Measurements from ENCODE around the gene ATP8A2.
"Not testable (repeated sequence)": the region's sequence is repeated elsewhere in the genome, so short reads cannot be mapped to it uniquely, and the experiment has no call there.

The ATP8A2 gene

DNA sequence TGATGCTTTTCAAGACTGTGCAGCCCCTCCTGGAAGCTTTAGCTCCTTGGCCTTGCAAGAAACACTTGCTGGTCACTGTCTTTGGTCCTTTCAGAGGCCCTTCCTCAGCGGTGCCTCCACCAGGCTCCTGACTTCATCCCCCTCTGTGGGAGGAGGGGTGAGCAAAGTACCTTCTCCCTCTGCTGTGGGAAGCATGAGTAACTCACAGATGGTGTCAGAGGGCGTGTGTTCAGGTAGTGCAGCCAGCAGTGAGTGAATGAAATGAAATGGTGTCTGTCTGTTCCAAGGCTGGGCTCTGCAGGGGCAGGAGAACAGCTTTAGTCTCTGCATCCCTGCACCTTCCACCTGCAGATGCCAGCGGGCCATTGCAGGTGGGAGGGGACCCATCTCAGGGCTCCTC, 577.1 kb downstream of the ATP8A2 start:
- TF ChIP-seq ZFX (IDR thresholded peaks at IDR 0.05), result no peak
- TF ChIP-seq, protein P1, sequence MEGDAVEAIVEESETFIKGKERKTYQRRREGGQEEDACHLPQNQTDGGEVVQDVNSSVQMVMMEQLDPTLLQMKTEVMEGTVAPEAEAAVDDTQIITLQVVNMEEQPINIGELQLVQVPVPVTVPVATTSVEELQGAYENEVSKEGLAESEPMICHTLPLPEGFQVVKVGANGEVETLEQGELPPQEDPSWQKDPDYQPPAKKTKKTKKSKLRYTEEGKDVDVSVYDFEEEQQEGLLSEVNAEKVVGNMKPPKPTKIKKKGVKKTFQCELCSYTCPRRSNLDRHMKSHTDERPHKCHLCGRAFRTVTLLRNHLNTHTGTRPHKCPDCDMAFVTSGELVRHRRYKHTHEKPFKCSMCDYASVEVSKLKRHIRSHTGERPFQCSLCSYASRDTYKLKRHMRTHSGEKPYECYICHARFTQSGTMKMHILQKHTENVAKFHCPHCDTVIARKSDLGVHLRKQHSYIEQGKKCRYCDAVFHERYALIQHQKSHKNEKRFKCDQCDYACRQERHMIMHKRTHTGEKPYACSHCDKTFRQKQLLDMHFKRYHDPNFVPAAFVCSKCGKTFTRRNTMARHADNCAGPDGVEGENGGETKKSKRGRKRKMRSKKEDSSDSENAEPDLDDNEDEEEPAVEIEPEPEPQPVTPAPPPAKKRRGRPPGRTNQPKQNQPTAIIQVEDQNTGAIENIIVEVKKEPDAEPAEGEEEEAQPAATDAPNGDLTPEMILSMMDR (conservative IDR thresholded peaks at IDR 0.05), result no peak
- H3K27ac ChIP-seq, result no peak overlapping the region

DNA sequence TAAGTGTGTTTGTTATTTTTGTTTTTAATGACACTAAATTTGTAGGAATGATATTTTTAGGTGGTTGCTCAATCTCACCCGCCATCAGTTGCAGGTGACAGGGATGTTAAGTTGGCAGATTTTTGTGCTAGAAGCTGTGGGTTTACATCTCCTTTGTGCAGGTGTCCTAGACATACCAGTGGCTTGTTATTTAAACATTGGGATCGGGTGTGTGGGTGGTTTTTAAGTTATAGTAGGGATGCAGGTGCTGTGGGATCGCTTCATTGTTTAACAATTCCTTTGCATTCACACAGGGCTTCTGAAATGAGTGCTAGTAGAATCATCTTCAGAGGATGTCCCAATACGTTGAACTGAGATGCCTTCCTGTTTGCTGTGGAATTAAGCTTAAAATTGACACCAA, 580.1 kb downstream of the ATP8A2 start:
- H3K27ac ChIP-seq, result no peak overlapping the region
- no peak for TF ChIP-seq ZFX (IDR thresholded peaks at IDR 0.05)
- TF ChIP-seq, protein P1 (conservative IDR thresholded peaks at IDR 0.05), result no peak

DNA sequence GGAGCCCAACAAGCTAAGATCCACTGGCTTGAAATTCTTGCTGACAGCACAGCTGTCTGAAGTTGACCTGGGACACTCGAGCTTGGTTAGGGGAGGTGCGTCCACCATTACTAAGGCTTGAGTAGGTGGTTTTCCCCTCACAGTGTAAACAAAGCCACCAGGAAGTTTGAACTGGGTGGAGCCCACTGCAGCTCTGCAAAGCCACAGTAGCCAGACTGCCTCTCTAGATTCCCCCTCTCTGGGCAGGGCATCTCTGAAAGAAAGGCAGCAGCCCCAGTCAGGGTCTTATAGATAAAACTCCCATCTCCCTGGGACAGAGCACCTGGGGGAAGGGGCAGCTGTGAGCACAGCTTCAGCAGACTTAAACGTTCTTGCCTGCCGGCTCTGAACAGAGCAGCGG, 582.3 kb downstream of the ATP8A2 start:
- not testable (repeated sequence) for H3K27ac ChIP-seq

DNA sequence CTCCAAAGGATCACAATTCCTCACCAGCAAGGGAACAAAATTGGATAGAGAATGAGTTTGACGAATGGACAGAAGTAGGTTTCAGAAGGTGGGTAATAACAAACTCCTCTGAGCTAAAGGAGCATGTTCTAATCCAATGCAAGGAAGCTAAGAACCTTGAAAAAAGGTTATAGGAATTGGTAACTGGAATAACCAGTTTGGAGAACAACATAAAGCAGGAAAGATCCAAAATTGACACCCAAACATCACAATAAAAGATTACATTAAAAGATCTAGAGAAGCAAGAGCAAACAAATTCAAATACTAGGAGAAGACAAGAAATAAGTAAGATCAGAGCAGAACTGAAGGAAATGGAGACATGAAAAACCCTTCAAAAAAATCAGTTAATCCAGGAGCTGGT, 583.2 kb downstream of the ATP8A2 start:
- H3K27ac ChIP-seq, result not testable (repeated sequence)

DNA sequence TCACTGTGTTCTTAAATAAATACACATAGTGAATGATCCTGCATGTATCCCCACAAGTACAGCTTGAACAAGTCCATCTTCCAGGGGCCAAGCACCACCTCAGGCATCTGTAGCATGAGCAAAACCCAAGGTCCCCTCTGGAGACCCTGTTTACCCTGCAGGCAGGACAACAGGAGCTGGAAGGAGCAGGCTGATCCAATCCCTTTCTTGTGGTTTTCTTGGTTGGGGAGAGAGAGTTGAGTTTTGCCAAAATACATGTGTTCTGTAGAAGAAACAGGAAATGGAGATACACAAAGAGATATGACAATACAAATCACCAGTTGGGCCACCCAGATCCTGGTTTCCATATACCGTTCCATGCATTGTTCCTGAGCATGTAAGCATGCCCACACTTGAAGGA, 587.2 kb downstream of the ATP8A2 start:
- no peak for TF ChIP-seq ZFX (IDR thresholded peaks at IDR 0.05)
- TF ChIP-seq, protein P1 (conservative IDR thresholded peaks at IDR 0.05), result no peak
- no peak overlapping the region for H3K27ac ChIP-seq

DNA sequence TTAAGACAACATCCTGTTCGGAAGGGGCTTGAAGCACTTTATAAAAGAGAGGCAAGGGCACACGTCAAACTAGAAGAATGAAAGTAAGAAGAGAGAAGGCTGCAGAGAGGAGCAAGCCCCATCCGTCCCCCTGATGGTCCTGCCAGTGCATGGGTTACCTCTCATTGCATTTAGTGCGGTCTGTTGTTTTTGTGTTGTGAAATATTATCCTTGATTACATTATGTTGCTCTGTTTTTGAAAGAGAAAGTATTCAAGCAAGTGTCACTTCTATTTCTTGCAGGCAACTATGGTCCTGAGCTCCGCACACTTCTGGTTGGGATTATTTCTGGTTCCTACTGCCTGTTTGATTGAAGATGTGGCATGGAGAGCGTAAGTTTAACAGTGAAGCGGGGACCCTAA, 589.5 kb downstream of the ATP8A2 start:
- H3K27ac ChIP-seq, result no peak overlapping the region
- TF ChIP-seq, protein P1 (conservative IDR thresholded peaks at IDR 0.05), result no peak
- TF ChIP-seq ZFX (IDR thresholded peaks at IDR 0.05), result no peak

DNA sequence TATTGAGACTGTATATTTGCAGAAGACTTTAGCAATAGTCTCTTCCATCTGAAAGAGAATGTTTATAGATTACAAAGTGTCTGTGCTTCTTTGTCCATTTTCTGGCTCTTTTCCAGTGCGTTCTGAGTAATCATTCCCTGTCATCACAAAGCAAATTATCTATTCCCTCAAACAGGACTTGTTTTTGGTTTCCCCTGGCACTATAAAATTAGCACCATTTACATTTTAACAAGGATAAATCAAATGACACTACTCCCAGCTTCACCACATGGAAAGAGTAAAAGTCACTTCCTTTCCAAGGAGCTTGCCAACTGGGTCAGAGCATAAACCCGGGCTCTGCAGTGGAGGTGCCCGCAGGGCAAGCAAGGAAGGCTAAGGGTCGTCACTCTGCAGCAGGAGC, 591.9 kb downstream of the ATP8A2 start:
- no peak for TF ChIP-seq ZFX (IDR thresholded peaks at IDR 0.05)
- TF ChIP-seq, protein P1 (conservative IDR thresholded peaks at IDR 0.05), result no peak
- no peak overlapping the region for H3K27ac ChIP-seq

DNA sequence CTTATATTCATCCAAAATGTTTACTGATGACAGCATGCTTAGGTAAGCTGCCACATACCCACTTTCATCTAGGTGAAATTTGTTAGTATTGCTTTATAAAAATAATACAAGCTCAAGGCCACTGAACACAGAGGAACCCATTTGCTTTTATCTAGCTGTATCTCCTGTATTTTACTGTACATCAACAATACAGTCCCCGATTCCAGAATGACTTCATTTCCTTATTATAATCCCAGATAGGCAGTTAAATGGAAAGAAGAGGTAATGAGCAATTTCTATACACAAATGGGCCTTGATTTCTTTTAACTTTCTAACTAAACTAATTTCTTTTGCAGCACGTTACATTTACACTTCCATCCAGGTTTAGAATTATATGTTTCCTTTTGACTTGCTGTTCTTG, 593.8 kb downstream of the ATP8A2 start:
- H3K27ac ChIP-seq, result no peak overlapping the region
- TF ChIP-seq ZFX (IDR thresholded peaks at IDR 0.05), result no peak
- TF ChIP-seq, protein P1 (conservative IDR thresholded peaks at IDR 0.05), result no peak

DNA sequence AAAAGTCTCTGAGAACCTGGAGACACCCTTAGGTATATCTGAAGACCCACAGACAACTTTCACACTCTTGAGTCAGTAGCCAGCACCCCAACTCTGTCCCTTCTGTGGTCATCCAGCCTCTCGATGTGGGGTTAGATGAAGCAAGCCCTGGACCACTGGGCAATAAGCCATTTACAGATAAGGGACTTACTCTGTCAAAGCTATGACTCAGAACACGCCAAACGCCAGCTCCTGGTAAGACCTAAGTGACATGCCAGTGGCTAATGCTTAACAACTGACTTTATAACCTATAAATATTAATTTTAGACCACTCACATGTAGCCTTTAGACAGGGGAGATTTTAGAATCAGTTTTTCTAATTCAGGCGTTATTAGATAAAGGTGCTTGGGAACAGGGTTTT, 594.3 kb downstream of the ATP8A2 start:
- H3K27ac ChIP-seq, result no peak overlapping the region
- no peak for TF ChIP-seq ZFX (IDR thresholded peaks at IDR 0.05)
- TF ChIP-seq, protein P1 (conservative IDR thresholded peaks at IDR 0.05), result no peak
